H9 (cell line): ENCODE data around the gene ADAMTS3. TPM values are rescaled to one million over a fixed set of nuclear protein-coding genes. Genes with fewer than 3 reads are reported as not detected.

ENCODE experiments used
- DNase-seq: peaks from one replicate; pipeline ENCODE4 v3.0.0-alpha.2; 2017
- H2AFZ ChIP-seq: one replicate; pipeline ENCODE4 v1.6.1; 2013; ENCODE audit warnings: mild to moderate bottlenecking, low read length, control low read depth, moderate library complexity
- H2AK5ac ChIP-seq: 2 replicates; pipeline ENCODE4 v1.6.1; 2013; ENCODE audit warnings: low read length, control low read depth, mixed read lengths; ENCODE audit not compliant: insufficient read length
- H2BK120ac ChIP-seq: one replicate; pipeline ENCODE4 v1.6.1; 2013; ENCODE audit warnings: low read depth, mild to moderate bottlenecking, low read length, control low read depth, inconsistent platforms; ENCODE audit not compliant: poor library complexity, severe bottlenecking
- H2BK12ac ChIP-seq: 2 replicates; pipeline ENCODE4 v1.6.1; 2013; ENCODE audit warnings: low read length, control low read depth, mixed read lengths, low read depth; ENCODE audit not compliant: insufficient read length
- H2BK15ac ChIP-seq: 2 replicates; pipeline ENCODE4 v1.6.1; 2013; ENCODE audit warnings: low read depth, low read length, control low read depth
- H2BK20ac ChIP-seq: one replicate; pipeline ENCODE4 v1.6.1; 2013; ENCODE audit warnings: low read depth, mild to moderate bottlenecking, low read length, control low read depth, inconsistent platforms; ENCODE audit not compliant: poor library complexity, severe bottlenecking
- H2BK5ac ChIP-seq: 2 replicates; pipeline ENCODE4 v1.6.1; 2013; ENCODE audit warnings: low read length, control low read depth, mixed read lengths; ENCODE audit not compliant: insufficient read length
- H3K14ac ChIP-seq: 2 replicates; pipeline ENCODE4 v1.6.1; 2013; ENCODE audit warnings: low read length, control low read depth; ENCODE audit not compliant: insufficient read depth
- H3K18ac ChIP-seq: 2 replicates; pipeline ENCODE4 v1.6.1; 2013; ENCODE audit warnings: low read depth, mild to moderate bottlenecking, mixed read lengths, low read length, control low read depth; ENCODE audit not compliant: insufficient read length
- H3K23ac ChIP-seq: 2 replicates; pipeline ENCODE4 v1.6.1; 2013; ENCODE audit warnings: low read length, control low read depth, mixed read lengths, low read depth; ENCODE audit not compliant: insufficient read length
- H3K23me2 ChIP-seq: 2 replicates; pipeline ENCODE4 v1.6.1; 2013; ENCODE audit warnings: low read depth, mild to moderate bottlenecking, mixed read lengths, low read length, control low read depth; ENCODE audit not compliant: insufficient read length, poor library complexity, severe bottlenecking
- H3K27ac ChIP-seq: 2 replicates; pipeline ENCODE4 v1.5.1; 2013; ENCODE audit warnings: low read length, control low read depth, mixed read lengths, low read depth; ENCODE audit not compliant: insufficient read length
- H3K27me3 ChIP-seq: 2 replicates; pipeline ENCODE4 v1.6.1; 2013; ENCODE audit warnings: low read length, control low read depth, inconsistent platforms; ENCODE audit not compliant: insufficient read depth
- H3K4ac ChIP-seq: 2 replicates; pipeline ENCODE4 v1.6.1; 2013; ENCODE audit warnings: low read depth, mild to moderate bottlenecking, control low read depth, inconsistent platforms, low read length, moderate library complexity
- H3K4me1 ChIP-seq: 2 replicates; pipeline ENCODE4 v1.6.1; 2013; ENCODE audit warnings: low read length, control low read depth, inconsistent platforms; ENCODE audit not compliant: insufficient read depth
- H3K4me2 ChIP-seq: 2 replicates; pipeline ENCODE4 v1.6.1; 2013; ENCODE audit warnings: low read length, control low read depth, mixed read lengths; ENCODE audit not compliant: insufficient read length, insufficient read depth
- H3K56ac ChIP-seq: 2 replicates; pipeline ENCODE4 v1.6.1; 2013; ENCODE audit warnings: low read depth, mild to moderate bottlenecking, mixed read lengths, low read length, control low read depth; ENCODE audit not compliant: insufficient read length
- H3K79me1 ChIP-seq: 2 replicates; pipeline ENCODE4 v1.6.1; 2013; ENCODE audit warnings: low read depth, mild to moderate bottlenecking, moderate library complexity, low read length, control low read depth, inconsistent platforms; ENCODE audit not compliant: insufficient read depth, poor library complexity, severe bottlenecking
- H3K79me2 ChIP-seq: 2 replicates; pipeline ENCODE4 v1.6.1; 2013; ENCODE audit warnings: low read length, control low read depth, inconsistent platforms; ENCODE audit not compliant: insufficient read depth
- H3K9ac ChIP-seq: 2 replicates; pipeline ENCODE4 v1.6.1; 2013; ENCODE audit warnings: low read length, control low read depth, mixed read lengths; ENCODE audit not compliant: insufficient read length; ENCODE audit errors: extremely low read depth
- H3K9me3 ChIP-seq: one replicate; pipeline ENCODE4 v1.6.1; 2013; ENCODE audit warnings: low read depth, low read length, inconsistent platforms; ENCODE audit not compliant: control insufficient read depth
- H3T11ph ChIP-seq: one replicate; pipeline ENCODE4 v1.6.1; 2013; ENCODE audit warnings: mild to moderate bottlenecking, low read length, control low read depth, inconsistent platforms
- H4K20me1 ChIP-seq: one replicate; pipeline ENCODE4 v1.6.1; 2013; ENCODE audit not compliant: control insufficient read depth, insufficient read length, insufficient read depth
- H4K5ac ChIP-seq: 2 replicates; pipeline ENCODE4 v1.6.1; 2013; ENCODE audit warnings: low read depth, mild to moderate bottlenecking, mixed read lengths, low read length, control low read depth; ENCODE audit not compliant: insufficient read length
- H4K8ac ChIP-seq: replicated peaks from 2 replicates; pipeline ENCODE4 v1.6.1; 2013; ENCODE audit warnings: low read length, control low read depth, mixed read lengths, low read depth; ENCODE audit not compliant: insufficient read length
- H4K91ac ChIP-seq: 2 replicates; pipeline ENCODE4 v1.6.1; 2013; ENCODE audit warnings: low read depth, mild to moderate bottlenecking, moderate library complexity, mixed read lengths, low read length, control low read depth; ENCODE audit not compliant: insufficient read length
- H3K27ac Mint-ChIP-seq, 3 experiments: 2 replicates in 2 of 3; 3 replicates in 1 of 3; pipeline ENCODE4 v1.8.0; 2020 to 2021; ENCODE audit warnings: mixed read lengths in 3 of 3, mild to moderate bottlenecking in 1 of 3, moderate library complexity in 1 of 3
- H3K27me3 Mint-ChIP-seq: 2 replicates; pipeline ENCODE4 v1.8.0; 2021; ENCODE audit warnings: low read depth, mild to moderate bottlenecking, moderate library complexity, mixed read lengths
- H3K36me3 Mint-ChIP-seq, 3 experiments: 2 replicates in 2 of 3; 3 replicates in 1 of 3; pipeline ENCODE4 v1.8.0; 2020 to 2021; ENCODE audit warnings: low read depth in 3 of 3, mixed read lengths in 3 of 3; ENCODE audit not compliant: insufficient read depth in 1 of 3
- H3K4me1 Mint-ChIP-seq, 2 experiments: 2 replicates each; pipeline ENCODE4 v1.8.0; 2020; ENCODE audit warnings: mixed read lengths in 2 of 2
- H3K4me3 Mint-ChIP-seq, 2 experiments: 2 replicates in 1 of 2; 3 replicates in 1 of 2; pipeline ENCODE4 v1.8.0; 2020 to 2021; ENCODE audit warnings: mild to moderate bottlenecking in 2 of 2, mixed read lengths in 2 of 2, moderate library complexity in 1 of 2
- H3K9me3 Mint-ChIP-seq, 2 experiments: 2 replicates in 1 of 2; 3 replicates in 1 of 2; pipeline ENCODE4 v1.8.0; 2020; ENCODE audit warnings: mild to moderate bottlenecking in 2 of 2, mixed read lengths in 2 of 2, moderate library complexity in 1 of 2
- CTCF ChIP-seq: fragments of 200-600 bp; sonication (generic); conservative IDR thresholded peaks from 3 replicates; pipeline ENCODE4 v1.8.0; 2021; ENCODE audit warnings: antibody characterized with exemption, mild to moderate bottlenecking
- WGBS: extraction: QIAGEN DNeasy Blood & Tissue Kit; methylation state at CpG from one replicate; pipeline ENCODE4 v1.1.7; 2013; ENCODE audit warnings: missing lambda C conversion rate, low lambda C conversion rate, mixed read lengths; ENCODE audit not compliant: insufficient read length; ENCODE audit errors: extremely low coverage; 5-methylcytosine and 5-hydroxymethylcytosine counted together
- total RNA-seq: library from RNA; stranded (reverse); gene quantifications from 2 replicates; pipeline ENCODE4 v1.2.1, GENCODE V29; 2021

The ADAMTS3 gene
- total RNA-seq, 1 experiment from 2014 or later: 1.1 TPM

DNA sequence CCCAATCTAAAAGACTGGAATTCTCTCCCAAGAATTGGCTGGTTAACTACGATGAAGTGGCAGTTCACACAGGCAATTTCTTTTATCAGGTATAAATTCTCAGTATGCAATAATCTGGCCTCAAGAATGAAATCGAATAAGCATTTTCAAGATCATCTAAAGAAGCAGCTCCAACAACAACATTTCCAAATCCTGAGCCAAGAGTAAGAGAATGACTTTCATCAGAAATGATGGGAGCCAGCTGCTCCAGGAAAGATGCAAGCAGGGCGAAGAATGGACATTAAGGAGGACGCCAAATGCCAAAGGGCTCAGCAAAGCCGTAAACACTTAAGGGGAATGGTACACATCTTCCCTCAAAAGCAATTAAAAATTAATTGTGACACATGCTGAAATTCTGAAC is 12.0 kb downstream of the ADAMTS3 start:
- no peak overlapping the region for H3T11ph ChIP-seq
- peaks cover 0 to 1% (median 0%) of the 10 kb centered on the region in 3 experiments; a peak in 1 of 7 replicates for H3K36me3 Mint-ChIP-seq
- H3K4me1 Mint-ChIP-seq: no peaks in the 10 kb centered on the region
- H4K91ac ChIP-seq: no peak overlapping the region
- no peaks in the 10 kb centered on the region for H3K23me2 ChIP-seq
- no peaks in the 10 kb centered on the region for H3K9me3 ChIP-seq
- DNase-seq: no peak
- H3K9me3 Mint-ChIP-seq: no peaks in the 10 kb centered on the region; a peak in 1 of 5 replicates
- no peaks in the 10 kb centered on the region for H3K27me3 ChIP-seq
- H2BK20ac ChIP-seq: no peak overlapping the region
- no peak overlapping the region for H3K23ac ChIP-seq
- no peak overlapping the region for H3K14ac ChIP-seq
- TF ChIP-seq CTCF: no peak
- H3K27ac Mint-ChIP-seq: no peak overlapping the region
- H3K4me2 ChIP-seq: no peak overlapping the region
- no peak overlapping the region for H4K5ac ChIP-seq
- no peaks in the 10 kb centered on the region for H4K20me1 ChIP-seq
- H2BK15ac ChIP-seq: no peak overlapping the region
- H3K27ac ChIP-seq: no peak overlapping the region
- no peak overlapping the region for H3K4ac ChIP-seq
- H3K79me2 ChIP-seq: no peaks in the 10 kb centered on the region
- H3K9ac ChIP-seq: no peak overlapping the region
- H3K4me1 ChIP-seq: no peaks in the 10 kb centered on the region
- H4K8ac ChIP-seq: no peak overlapping the region
- H2BK5ac ChIP-seq: no peak overlapping the region
- H2AK5ac ChIP-seq: no peak overlapping the region
- no peak overlapping the region for H3K56ac ChIP-seq
- H3K4me3 Mint-ChIP-seq: no peak overlapping the region
- no peak overlapping the region for H2BK120ac ChIP-seq
- no CpG with 5 or more reads among the region's 5 CpGs for WGBS
- H3K27me3 Mint-ChIP-seq: no peaks in the 10 kb centered on the region
- H2BK12ac ChIP-seq: no peak overlapping the region
- no peak overlapping the region for H3K18ac ChIP-seq
- no peak overlapping the region for H2AFZ ChIP-seq
- H3K79me1 ChIP-seq: no peaks in the 10 kb centered on the region
